Suprapubic skin (tissue), 4 donors: Measurements from ENCODE around the gene IRF2BP2. TPM values are rescaled to one million over a fixed set of nuclear protein-coding genes. Genes with fewer than 3 reads are reported as not detected.

Experiments
- DNase-seq, 2 donors: peaks; one replicate each; pipeline ENCODE4 v3.0.0-alpha.2; 2019; ENCODE audit warnings: low spot score in 2 of 2
- H3K27ac ChIP-seq: fragments of 200-600 bp; sonication (generic); one replicate; pipeline ENCODE4 v1.5.1; 2019
- H3K27me3 ChIP-seq: fragments of 200-600 bp; sonication (generic); one replicate; pipeline ENCODE4 v1.5.1; 2019
- H3K36me3 ChIP-seq: fragments of 200-600 bp; sonication (generic); one replicate; pipeline ENCODE4 v1.5.1; 2019
- H3K4me1 ChIP-seq: fragments of 200-600 bp; sonication (generic); one replicate; pipeline ENCODE4 v1.5.1; 2019
- H3K4me3 ChIP-seq: fragments of 200-600 bp; sonication (generic); one replicate; pipeline ENCODE4 v1.5.1; 2019; ENCODE audit warnings: mild to moderate bottlenecking
- H3K9me3 ChIP-seq: fragments of 200-600 bp; sonication (generic); one replicate; pipeline ENCODE4 v1.5.1; 2019
- EP300 ChIP-seq: sonication (generic); formaldehyde crosslinking; IDR thresholded peaks from one replicate; pipeline ENCODE4 v1.6.1; 2017; ENCODE audit warnings: antibody characterized with exemption
- POLR2A ChIP-seq, 2 donors: fragments of 450-650 bp; IDR thresholded peaks; one replicate each; pipeline ENCODE4 v1.6.1; 2017; ENCODE audit warnings: antibody characterized with exemption in 2 of 2, mild to moderate bottlenecking in 2 of 2, moderate library complexity in 2 of 2
- POLR2AphosphoS5 ChIP-seq, 3 donors: sonication (generic); formaldehyde crosslinking; IDR thresholded peaks; one replicate each; pipeline ENCODE4 v1.6.1; 2017; ENCODE audit warnings: antibody characterized with exemption in 3 of 3
- WGBS: methylation state at CpG from one replicate; pipeline ENCODE4 v1.1.5; 2018; 5-methylcytosine and 5-hydroxymethylcytosine counted together
- total RNA-seq, 4 donors: library from RNA; depleted of rRNA; stranded (reverse); fragments of >200 nt; gene quantifications; one replicate each; pipeline ENCODE4 v1.1.0, GENCODE V29; 2016
- TF ChIP-seq, protein P1 (sequence below), 2 donors: fragments of 200-600 bp in 1 of 2; fragments of 450-650 bp in 1 of 2; sonication (generic) in 1 of 2; IDR thresholded peaks; one replicate each; pipeline ENCODE4 v1.5.1; 2016 to 2019; ENCODE audit warnings: antibody characterized with exemption in 2 of 2, mild to moderate bottlenecking in 1 of 2, moderate library complexity in 1 of 2

IRF2BP2 gene
- total RNA-seq, 4 donors from 2014 or later: 129 to 195 (median 159) TPM

DNA sequence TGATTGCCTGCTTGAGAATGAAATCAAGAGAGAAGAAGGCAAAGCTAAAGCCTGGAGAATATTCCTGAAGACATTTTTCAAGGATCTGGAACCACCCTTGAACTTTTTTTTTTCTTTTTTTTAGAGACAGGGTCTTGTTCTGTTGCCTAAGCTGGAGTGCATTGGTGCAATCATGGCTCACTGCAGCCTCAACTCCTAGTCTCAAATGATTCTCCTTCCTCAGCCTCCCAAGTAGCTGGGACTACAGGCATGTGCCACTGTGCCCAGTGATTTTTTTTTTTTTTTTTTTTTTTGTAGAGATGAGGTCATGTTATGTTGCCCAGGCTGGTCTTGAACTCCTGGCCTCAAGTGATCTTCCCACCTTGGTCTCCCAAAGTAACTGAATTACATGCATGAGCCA, 22.2 kb upstream of the IRF2BP2 start:
- Histone ChIP-seq H3K36me3 (no peaks in the 10 kb centered on the region), H3K4me1 (no peaks in the 10 kb centered on the region), H3K9me3 (no peaks in the 10 kb centered on the region), H3K27ac (no peak overlapping the region), H3K4me3 (no peak overlapping the region), H3K27me3 (no peaks in the 10 kb centered on the region)
- no peak for DNase-seq
- TF ChIP-seq POLR2A (IDR thresholded peaks at IDR 0.05) (no peak), EP300 (no peak), POLR2AphosphoS5 (IDR thresholded peaks at IDR 0.05) (no peak)
- TF ChIP-seq, protein P1, sequence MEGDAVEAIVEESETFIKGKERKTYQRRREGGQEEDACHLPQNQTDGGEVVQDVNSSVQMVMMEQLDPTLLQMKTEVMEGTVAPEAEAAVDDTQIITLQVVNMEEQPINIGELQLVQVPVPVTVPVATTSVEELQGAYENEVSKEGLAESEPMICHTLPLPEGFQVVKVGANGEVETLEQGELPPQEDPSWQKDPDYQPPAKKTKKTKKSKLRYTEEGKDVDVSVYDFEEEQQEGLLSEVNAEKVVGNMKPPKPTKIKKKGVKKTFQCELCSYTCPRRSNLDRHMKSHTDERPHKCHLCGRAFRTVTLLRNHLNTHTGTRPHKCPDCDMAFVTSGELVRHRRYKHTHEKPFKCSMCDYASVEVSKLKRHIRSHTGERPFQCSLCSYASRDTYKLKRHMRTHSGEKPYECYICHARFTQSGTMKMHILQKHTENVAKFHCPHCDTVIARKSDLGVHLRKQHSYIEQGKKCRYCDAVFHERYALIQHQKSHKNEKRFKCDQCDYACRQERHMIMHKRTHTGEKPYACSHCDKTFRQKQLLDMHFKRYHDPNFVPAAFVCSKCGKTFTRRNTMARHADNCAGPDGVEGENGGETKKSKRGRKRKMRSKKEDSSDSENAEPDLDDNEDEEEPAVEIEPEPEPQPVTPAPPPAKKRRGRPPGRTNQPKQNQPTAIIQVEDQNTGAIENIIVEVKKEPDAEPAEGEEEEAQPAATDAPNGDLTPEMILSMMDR (IDR thresholded peaks at IDR 0.05): no peak

DNA sequence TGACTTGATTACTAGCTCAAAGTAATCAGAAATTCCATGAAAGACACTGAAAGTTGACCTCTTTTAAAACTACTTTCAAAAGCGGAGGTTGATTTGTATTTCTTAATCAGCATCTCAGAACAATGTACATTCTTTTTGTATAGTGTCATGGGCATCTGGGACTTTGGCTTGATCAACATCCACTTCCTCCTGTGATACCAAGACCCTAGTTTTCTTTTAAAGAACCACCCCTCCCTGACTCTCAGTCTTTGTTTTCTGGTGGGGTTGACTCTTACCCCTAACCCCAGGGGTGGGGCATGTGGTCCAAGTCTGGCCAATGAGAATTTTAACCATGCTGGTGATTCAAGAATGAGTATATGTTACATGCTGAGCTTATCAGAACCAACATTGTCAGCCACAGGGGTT, 21.7 kb upstream of the IRF2BP2 start:
- TF ChIP-seq POLR2A (IDR thresholded peaks at IDR 0.05) (no peak), POLR2AphosphoS5 (IDR thresholded peaks at IDR 0.05) (no peak), EP300 (no peak)

DNA sequence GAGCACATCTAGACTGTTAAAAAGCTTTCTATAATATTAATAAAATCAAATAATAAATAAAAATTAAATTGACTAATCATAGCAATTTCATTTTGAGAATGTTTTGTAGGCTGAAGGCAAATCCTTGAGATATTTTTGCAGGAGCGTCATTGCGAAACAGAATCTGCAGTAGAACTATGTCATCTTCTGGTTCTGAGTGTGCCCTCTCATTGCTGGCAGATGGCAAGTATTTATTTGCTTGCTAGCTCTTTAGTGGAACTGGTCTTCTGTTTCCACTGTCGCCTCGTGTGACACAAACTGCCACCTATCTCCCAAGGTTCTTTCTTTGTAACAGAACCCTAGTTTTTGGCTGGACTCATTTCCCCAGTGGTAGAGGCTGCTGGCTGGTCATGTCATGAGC, 19.0 kb upstream of the IRF2BP2 start:
- Histone ChIP-seq H3K27ac (no peak overlapping the region), H3K4me3 (no peak overlapping the region), H3K9me3 (no peaks in the 10 kb centered on the region), H3K4me1 (peaks cover 7% of the 10 kb centered on the region), H3K36me3 (no peaks in the 10 kb centered on the region), H3K27me3 (no peaks in the 10 kb centered on the region)
- no peak for DNase-seq
- 92% methylated on average over 4 of the region's 4 CpGs for WGBS
- TF ChIP-seq POLR2AphosphoS5 (IDR thresholded peaks at IDR 0.05): no peak
- TF ChIP-seq, protein P1 (IDR thresholded peaks at IDR 0.05): no peak
- TF ChIP-seq POLR2A (IDR thresholded peaks at IDR 0.05): no peak
- TF ChIP-seq EP300: no peak

More for the DNA sequence above, 21.7 kb upstream of the IRF2BP2 start:
- Histone ChIP-seq H3K36me3 (no peaks in the 10 kb centered on the region), H3K27me3 (no peaks in the 10 kb centered on the region), H3K9me3 (no peaks in the 10 kb centered on the region), H3K4me3 (no peak overlapping the region), H3K4me1 (no peaks in the 10 kb centered on the region), H3K27ac (no peak overlapping the region)
- WGBS: 58% methylated on average over 1 of the region's 1 CpG
- DNase-seq: no peak

DNA sequence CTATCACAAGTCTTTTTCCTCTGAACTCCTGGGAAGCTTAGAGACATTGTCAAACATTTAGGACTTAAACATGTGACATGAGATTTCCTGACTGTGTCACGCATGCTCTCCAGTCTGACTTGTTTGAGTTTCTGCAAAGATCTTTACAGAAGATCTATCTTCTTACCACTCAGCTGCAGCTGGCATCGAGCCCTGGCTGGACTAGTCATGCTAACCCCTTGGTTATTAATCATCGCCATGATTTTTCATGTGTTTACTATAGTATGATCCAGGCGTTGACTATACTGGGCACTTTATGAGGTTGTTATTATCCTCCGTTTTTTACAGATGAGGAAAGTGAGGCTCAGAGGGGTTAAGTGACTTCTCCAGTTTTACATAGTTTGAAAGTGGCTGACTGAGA, 18.1 kb upstream of the IRF2BP2 start:
- no peak for DNase-seq
- Histone ChIP-seq H3K36me3 (no peaks in the 10 kb centered on the region), H3K9me3 (no peaks in the 10 kb centered on the region), H3K4me1 (peaks cover 9% of the 10 kb centered on the region), H3K4me3 (no peak overlapping the region), H3K27ac (no peak overlapping the region), H3K27me3 (no peaks in the 10 kb centered on the region)
- 83% methylated on average over 5 of the region's 5 CpGs for WGBS
- TF ChIP-seq POLR2AphosphoS5 (IDR thresholded peaks at IDR 0.05): no peak
- TF ChIP-seq EP300: no peak
- TF ChIP-seq POLR2A (IDR thresholded peaks at IDR 0.05): no peak
- TF ChIP-seq, protein P1 (IDR thresholded peaks at IDR 0.05): no peak

DNA sequence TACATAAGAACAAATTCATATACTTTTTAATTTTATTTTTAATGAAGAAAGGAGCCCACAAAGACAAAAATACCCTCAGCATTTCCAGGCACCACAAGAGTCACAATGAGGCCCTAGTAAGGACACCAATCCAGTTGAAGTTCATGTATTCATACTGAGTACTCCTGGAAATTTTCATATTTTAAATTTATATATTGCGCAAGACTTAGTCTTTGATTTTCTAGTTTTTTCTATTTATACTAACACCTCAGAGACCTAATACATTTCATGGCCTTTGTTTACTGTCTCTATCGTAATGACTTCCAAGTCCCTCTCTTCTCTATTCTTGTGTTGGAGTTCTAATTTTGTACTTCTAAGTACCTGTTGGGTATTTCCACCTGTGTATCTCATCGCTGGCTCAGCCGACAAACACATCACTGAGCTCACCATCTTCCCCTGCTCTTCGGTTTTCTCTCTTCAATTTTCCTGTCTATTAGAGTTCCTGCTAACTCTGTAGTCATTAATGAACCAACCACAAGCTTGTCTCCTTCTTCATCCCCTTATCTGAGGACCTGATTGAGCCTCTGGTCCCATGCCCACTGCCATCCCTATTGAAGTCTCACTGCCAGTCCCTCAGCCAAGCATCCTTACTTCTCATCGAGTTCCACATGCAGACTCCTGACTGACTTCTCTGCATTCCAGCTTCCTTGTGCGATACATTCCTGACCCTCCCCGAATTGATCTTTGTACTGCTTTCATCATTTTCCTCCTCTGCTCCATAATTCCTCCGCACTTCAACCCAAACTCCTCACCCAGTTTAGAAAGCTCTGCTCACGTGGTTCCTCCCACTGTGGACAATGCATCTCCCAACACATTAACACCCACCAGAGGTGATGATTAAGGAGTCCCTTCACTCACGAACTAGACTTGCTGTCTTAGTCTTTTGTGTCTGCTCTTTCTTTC, 17.3 kb upstream of the IRF2BP2 start:
- no peaks in the 10 kb centered on the region for H3K27me3 ChIP-seq
- TF ChIP-seq, protein P1 (IDR thresholded peaks at IDR 0.05): no peak
- no peak for TF ChIP-seq POLR2A (IDR thresholded peaks at IDR 0.05)
- no peak for TF ChIP-seq EP300
- no peak for TF ChIP-seq POLR2AphosphoS5 (IDR thresholded peaks at IDR 0.05)
- H3K9me3 ChIP-seq: no peaks in the 10 kb centered on the region
- H3K36me3 ChIP-seq: no peaks in the 10 kb centered on the region
- no peak overlapping the region for H3K4me3 ChIP-seq
- peaks cover 9% of the 10 kb centered on the region for H3K4me1 ChIP-seq
- WGBS: 86% methylated on average over 11 of the region's 11 CpGs
- DNase-seq: no peak
- H3K27ac ChIP-seq: no peak overlapping the region
